Endometrial microvascular endothelial cells (primary cell): ENCODE results near the gene PPFIBP2. TPM values are rescaled to one million over a fixed set of nuclear protein-coding genes. Genes with fewer than 3 reads are reported as not detected.

ENCODE experiments used
- in situ Hi-C: cut with HindIII; loops from 2 replicates; pipeline ENCODE4 v1.10.0; 2017; ENCODE audit warnings: low sequenced_read_pairs, low pct_unique_long_range_greater_than_20kb; ENCODE audit errors: inconsistent ontology term
- total RNA-seq: library from RNA; depleted of rRNA; stranded (reverse); fragments of >200 nt; gene quantifications from one replicate; pipeline ENCODE4 v1.2.3, GENCODE V29; 2015; ENCODE audit errors: inconsistent ontology term

PPFIBP2 gene
- total RNA-seq, 1 donor from 2014 or later, result under 0.01 TPM

DNA sequence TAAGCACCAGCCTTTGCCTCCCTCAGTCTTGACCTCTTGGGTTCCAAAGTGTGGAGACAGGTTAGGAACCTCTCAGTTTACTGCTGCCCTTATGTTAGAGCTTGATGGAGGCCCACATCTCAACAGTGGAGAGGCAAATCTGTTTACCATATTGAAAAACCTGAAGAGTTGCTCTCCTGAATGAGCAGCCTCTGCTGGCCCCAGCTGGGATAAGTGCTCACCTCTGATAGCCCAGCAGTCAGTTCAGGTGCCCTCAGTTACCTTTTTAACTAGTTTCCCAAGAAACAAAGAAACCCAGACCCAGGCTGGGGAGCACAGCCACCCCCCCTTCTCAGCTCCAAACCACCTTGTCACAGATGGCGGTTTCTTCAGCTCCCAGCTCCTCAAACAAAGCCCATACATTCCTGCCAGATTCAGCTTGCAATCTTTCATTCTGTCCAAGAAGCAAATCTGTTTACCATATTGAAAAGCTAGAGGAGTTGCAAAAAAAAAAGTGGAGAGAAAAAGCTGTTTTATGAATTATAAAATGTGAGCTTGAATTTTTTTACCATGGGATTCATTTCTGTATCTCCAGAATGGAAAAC lies 57.2 kb downstream of the PPFIBP2 start:
- in situ Hi-C loops, result no loop called here

DNA sequence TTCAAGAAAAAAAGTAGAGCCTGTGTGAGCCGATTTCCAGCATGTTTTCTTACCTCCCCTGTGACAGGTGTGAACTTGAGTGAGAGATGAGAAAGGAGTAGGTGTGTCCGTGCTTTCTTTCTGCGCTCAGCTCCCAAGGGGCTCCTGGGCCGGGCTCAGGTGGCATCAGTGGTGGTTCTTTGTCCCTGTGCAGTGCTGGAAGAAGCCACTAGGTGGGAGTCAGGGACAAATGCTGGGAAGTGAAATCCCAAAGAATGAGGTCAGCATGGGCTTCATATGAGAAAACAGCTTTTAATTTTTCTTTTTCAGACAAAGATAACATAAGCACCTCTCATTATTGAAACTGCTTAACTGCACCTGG lies 57.8 kb downstream of the PPFIBP2 start:
- in situ Hi-C loops, result no loop called here

DNA sequence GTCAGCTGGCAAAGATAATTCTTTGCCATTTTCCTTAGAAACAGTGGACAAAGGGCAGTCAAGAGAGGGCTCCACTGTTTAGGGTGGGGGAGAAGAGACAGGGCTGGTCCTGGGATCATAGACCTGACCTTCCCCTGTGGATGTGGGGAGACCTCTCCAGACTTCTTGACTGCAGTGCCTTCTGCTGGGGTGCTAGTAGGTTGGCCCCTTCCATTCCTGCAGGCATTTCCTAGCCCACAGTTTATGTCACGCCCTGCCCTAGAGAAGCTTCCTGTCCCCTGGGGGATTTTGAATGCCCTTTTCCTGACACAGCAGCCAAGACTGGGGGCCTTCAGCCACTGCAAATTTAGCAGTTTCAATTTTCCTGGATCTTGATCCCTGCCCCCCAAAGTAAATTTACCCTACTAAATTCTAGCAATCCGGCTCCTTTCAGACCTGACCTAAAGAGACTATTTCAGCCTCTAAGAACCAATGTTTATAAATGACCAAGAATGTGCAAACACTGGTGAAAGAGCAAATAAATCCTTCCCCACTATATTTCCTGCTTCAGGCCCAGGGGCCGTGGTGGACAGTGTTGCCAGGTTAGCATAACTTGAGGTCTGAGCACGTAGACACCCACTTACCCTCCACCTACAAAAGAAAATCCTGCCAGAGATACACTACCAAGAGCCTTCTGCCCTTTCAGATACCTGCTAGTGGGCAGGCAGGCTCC lies 58.4 kb downstream of the PPFIBP2 start:
- in situ Hi-C loops, result no loop called here

GRCh38 chr11:7573193-7573557 lies 59.4 kb downstream of the PPFIBP2 start:
- in situ Hi-C loops, result no loop called here

DNA sequence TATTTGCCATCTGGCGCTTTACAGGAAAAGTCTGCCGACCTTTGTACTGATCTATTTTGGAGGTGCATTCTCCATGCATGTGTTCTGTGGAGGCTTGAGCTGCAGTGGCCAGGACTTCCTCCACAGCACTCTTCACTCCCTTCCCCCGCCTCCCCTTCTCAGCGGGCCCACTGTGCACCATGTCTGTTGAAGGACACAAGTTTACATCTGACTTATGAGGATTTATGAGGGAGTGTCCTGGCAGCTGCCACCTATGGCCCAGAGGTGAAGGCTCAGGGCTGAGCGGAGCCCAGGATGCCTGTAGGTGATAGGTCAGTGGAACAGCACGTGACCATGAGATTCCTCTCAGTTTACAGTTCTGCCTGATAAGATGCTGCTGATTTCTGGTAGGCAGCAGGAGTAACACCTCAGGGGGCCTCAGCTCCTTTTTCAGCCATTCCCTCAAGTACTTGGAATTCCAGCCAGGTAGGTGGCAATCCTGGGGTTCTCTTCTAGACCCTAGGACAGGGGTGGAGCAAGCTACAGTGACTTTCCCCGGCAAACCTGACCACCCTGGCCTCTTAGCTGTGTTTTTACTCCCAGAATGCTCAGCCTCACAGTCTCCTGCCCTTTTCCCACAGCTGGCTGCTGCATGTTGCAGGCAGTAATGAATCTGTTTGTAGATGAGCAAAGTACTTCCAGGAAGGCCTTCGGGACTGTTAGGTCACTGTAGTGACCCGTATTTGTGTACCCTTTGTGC lies 59.9 kb downstream of the PPFIBP2 start:
- in situ Hi-C loops, result no loop called here

- in situ Hi-C loops, result no loop called here
Observed at GRCh38 chr11:7574491-7575130, 60.8 kb downstream of the PPFIBP2 start.

DNA sequence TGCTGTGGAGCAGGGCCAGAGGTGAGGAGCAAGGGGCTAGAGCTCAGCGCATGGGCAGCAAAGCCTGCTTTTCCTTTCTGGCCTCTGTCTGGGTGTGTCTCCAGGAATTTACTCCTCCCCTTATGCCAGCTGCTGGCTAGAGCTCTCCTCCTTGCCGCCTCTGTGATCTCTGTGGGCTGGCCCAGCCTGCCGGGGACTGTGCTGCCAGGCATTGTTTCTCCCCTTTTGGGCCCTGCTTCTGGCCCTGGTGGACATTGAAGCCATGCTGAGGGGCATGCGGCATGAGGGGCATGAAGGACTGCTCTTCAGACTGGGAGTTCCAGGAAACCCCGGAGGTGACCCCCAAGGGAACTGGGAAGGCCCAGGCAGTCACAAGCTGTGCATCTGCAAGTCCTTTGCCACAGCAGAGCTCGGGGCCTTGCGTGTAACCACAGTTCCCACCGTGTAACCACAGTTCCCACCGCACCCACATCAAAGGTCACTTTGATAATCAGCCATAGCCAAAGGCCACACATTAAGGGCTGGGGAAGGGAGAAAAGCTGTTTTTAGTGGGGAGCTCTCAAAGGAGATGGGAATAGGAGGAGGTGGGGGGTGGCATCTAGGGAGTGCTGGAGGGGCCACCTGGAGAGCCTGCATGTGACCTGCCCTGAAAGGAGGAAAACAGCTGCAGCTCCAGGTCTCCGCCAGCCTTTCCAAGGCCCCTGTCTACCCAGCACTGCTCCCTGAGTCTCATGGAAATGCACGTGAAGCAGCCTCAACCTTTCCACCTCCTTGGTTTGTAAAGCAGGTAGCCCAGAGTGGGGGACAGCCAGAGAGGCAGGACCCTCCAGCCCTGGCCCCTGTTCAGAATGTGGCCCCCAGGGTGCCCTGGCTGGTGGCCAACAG lies 62.3 kb downstream of the PPFIBP2 start:
- in situ Hi-C loops, result no loop called here

DNA sequence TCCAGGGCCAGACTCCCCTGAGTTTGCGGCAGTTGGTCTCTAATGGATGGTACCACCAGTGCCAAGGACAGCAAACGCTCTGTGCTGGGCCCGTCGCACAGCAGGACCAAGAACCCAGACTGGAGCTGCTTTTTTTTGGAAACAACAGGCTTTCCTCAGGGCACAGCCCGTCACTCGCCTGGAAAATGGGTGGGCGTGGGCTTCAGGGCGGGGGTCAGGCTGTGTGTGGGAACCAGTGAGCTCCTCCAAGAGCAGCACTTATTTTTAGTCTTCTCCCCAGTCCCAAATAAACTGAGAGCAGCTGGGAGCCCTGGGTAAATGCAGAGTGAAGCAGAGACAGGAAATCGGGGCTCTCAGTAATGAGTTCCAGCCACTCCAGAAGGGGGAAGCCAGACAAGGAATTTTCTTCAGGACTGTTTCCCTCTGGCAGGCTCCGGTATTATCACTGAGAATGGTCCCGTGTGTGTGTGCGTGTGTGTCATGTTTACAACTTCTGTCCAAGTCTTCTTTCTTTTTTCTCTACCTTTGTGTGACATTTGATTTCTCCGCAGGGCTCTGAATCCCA lies 63.0 kb downstream of the PPFIBP2 start:
- in situ Hi-C loops, result no loop called here

- in situ Hi-C loops, result no loop called here
Observed at GRCh38 chr11:7577291-7578190, 63.7 kb downstream of the PPFIBP2 start.

- in situ Hi-C loops, result no loop called here
Observed at GRCh38 chr11:7578276-7578955, 64.6 kb downstream of the PPFIBP2 start.

- in situ Hi-C loops, result no loop called here
Observed at GRCh38 chr11:7579361-7579791, 65.6 kb downstream of the PPFIBP2 start.

DNA sequence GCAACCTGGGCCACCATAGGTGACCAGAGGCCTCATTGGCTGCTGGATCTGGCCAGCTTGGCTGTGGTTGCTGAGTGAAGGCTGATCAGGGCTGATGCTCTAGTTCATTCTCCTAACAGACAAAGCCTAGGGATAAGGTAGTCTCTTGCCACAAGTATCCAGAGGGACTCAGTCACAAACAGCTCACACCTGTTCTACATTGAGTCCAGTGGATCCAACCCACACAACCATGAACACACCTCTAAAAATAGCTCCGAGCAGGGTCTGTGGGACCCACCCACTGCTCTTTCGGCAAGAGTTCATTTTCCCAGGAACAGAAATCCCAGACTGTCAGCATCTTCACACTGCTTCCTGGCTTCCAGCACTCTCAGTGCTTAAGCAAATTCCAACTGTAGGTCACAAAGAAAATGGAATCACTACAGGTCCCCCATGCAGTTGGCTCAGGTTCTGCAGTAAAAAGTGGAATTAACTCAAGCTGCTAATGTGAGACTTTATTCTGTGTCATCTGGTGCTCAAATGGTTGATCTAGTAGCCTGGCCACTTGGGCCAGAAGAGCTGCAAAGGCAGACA lies 67.3 kb downstream of the PPFIBP2 start:
- in situ Hi-C loops, result no loop called here

DNA sequence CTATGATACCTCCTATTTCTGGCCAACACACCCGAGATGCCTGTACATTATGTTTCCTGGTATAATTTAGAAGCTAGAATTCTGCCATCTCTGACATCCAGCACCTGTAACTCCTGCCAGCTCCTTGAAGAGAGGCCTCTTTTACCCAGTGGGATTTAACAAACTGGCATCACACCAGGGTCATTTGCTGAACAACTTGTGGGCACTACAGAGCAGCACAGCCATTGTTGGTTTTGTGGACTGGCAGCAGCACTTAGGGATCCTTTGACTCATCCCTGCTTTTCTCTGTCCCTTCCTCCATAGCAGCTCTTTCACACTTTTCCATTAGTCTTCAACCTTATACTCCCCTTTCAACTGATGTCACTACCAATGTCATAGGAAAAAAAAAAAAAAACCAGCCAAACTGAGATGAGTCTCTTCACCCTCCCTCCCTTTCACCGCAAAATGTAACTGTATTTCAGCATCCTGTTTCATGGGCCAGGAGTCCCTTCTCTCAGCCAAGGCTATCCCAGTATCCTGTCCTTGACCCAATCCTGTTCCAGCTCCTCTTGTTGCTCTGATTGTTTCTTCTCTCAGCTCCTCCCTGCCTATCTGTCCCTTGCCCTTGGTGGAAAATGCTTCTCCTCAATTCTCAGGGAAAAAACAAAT lies 68.7 kb downstream of the PPFIBP2 start:
- in situ Hi-C loops, result no loop called here

DNA sequence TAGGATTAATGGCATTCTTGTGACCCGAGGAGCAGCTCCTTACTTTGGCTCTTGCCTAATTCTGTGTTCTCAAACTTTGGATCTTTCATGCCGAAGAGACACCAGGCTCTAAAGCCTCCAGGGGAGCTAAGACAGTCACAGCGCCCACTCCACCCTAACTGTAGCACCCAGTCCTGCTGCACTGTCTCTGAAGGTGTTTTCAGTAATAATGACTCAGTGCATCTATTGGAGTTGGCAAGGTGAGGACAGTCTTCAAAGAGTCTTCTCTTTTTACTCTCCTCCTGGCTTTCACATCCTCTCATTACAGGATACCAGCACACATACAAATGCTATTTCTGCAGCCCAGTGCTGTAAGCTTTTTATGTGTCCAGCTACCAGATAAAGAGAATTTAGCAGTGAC lies 69.4 kb downstream of the PPFIBP2 start:
- in situ Hi-C loops, result no loop called here

- in situ Hi-C loops, result no loop called here
Observed at GRCh38 chr11:7584910-7585309, 71.1 kb downstream of the PPFIBP2 start.

GRCh38 chr11:7585816-7586215 lies 72.0 kb downstream of the PPFIBP2 start:
- in situ Hi-C loops, result no loop called here
